Thyroid gland (tissue), 4 donors: ENCODE results near the gene SCART1. TPM values are rescaled to one million over a fixed set of nuclear protein-coding genes. Genes with fewer than 3 reads are reported as not detected.

Source experiments
- DNase-seq, 2 donors: peaks; one replicate each; pipeline ENCODE4 v3.0.0-alpha.2; 2019
- H3K27ac ChIP-seq, 3 donors: fragments of 200-600 bp; sonication (generic); 1 replicate in 2 of 3; 2 replicates in 1 of 3; pipeline ENCODE4 v1.5.1; 2016 to 2019; ENCODE audit warnings: mild to moderate bottlenecking in 1 of 3, moderate library complexity in 1 of 3
- H3K27me3 ChIP-seq: fragments of 200-600 bp; sonication (generic); one replicate; pipeline ENCODE4 v1.5.1; 2019
- H3K36me3 ChIP-seq, 2 donors: fragments of 200-600 bp; sonication (generic); one replicate each; pipeline ENCODE4 v1.5.1; 2016 to 2019
- H3K4me1 ChIP-seq, 2 donors: fragments of 200-600 bp; sonication (generic); one replicate each; pipeline ENCODE4 v1.5.1; 2017 to 2019
- H3K4me3 ChIP-seq, 3 donors: fragments of 200-600 bp; sonication (generic); replicated peaks in 1 of 3; 1 replicate in 2 of 3; 2 replicates in 1 of 3; pipeline ENCODE4 v1.5.1; 2016; ENCODE audit warnings: mild to moderate bottlenecking in 1 of 3
- H3K9me3 ChIP-seq: fragments of 200-600 bp; sonication (generic); one replicate; pipeline ENCODE4 v1.5.1; 2017
- POLR2A ChIP-seq, 2 donors: fragments of 450-650 bp; IDR thresholded peaks; one replicate each; pipeline ENCODE4 v1.6.1; 2017; ENCODE audit warnings: antibody characterized with exemption in 2 of 2, mild to moderate bottlenecking in 2 of 2, moderate library complexity in 1 of 2
- WGBS, 2 donors: methylation state at CpG; one replicate each; pipeline ENCODE4 v1.1.5; 2017; 5-methylcytosine and 5-hydroxymethylcytosine counted together
- intact Hi-C: fragments of 100-400 bp; cut with DNase I; formaldehyde crosslinking; loops from one replicate; pipeline ENCODE4 v1.15.1; 2023
- total RNA-seq, 4 donors: library from RNA; depleted of rRNA; stranded (reverse); fragments of >200 nt; gene quantifications; one replicate each; pipeline ENCODE4 v1.2.3, GENCODE V29; 2016
- TF ChIP-seq, protein P1 (sequence below), 6 experiments: fragments of 200-600 bp in 3 of 6; fragments of 450-650 bp in 3 of 6; sonication (generic) in 3 of 6; IDR thresholded peaks; one replicate each; pipeline ENCODE4 v1.5.1; 2016 to 2019; ENCODE audit warnings: antibody characterized with exemption in 6 of 6, mild to moderate bottlenecking in 2 of 6, inconsistent platforms in 1 of 6, moderate library complexity in 1 of 6

The SCART1 gene
- 10 to 100 TPM in 1 of 4 donors, 1 to 10 TPM in 3; 2.6 to 12.6 (median 3.4) TPM for total RNA-seq

GRCh38 chr10:133453516-133454203, at the start of gene SCART1:
Gene SCART1 (plus strand): TSS chr10:133453945. CDS start chr10:133453998, 53 bp downstream.
- intact Hi-C loops: no loop called here
- H3K9me3 ChIP-seq: no peaks in the 10 kb centered on the region
- no peaks in the 10 kb centered on the region for H3K27me3 ChIP-seq
- DNase-seq: no peak
- H3K36me3 ChIP-seq: no peaks in the 10 kb centered on the region
- no peak for TF ChIP-seq POLR2A (IDR thresholded peaks at IDR 0.05)
- TF ChIP-seq, protein P1, sequence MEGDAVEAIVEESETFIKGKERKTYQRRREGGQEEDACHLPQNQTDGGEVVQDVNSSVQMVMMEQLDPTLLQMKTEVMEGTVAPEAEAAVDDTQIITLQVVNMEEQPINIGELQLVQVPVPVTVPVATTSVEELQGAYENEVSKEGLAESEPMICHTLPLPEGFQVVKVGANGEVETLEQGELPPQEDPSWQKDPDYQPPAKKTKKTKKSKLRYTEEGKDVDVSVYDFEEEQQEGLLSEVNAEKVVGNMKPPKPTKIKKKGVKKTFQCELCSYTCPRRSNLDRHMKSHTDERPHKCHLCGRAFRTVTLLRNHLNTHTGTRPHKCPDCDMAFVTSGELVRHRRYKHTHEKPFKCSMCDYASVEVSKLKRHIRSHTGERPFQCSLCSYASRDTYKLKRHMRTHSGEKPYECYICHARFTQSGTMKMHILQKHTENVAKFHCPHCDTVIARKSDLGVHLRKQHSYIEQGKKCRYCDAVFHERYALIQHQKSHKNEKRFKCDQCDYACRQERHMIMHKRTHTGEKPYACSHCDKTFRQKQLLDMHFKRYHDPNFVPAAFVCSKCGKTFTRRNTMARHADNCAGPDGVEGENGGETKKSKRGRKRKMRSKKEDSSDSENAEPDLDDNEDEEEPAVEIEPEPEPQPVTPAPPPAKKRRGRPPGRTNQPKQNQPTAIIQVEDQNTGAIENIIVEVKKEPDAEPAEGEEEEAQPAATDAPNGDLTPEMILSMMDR (IDR thresholded peaks at IDR 0.05): no peak
- no peaks in the 10 kb centered on the region for H3K4me1 ChIP-seq
- H3K4me3 ChIP-seq: no peak within 1 kb of the TSS
- 78 to 92% methylated on average over 7 to 10 of the region's 11 CpGs for WGBS, 2 donors
- no peak within 1 kb of the TSS for H3K27ac ChIP-seq

- 71 to 77% methylated on average over 2 of the region's 2 CpGs for WGBS, 2 donors
- H3K27ac ChIP-seq: no peak overlapping the region
- no peak for DNase-seq
- H3K4me1 ChIP-seq: no peaks in the 10 kb centered on the region
- H3K27me3 ChIP-seq: no peaks in the 10 kb centered on the region
- H3K4me3 ChIP-seq: no peak overlapping the region
- no peaks in the 10 kb centered on the region for H3K9me3 ChIP-seq
- intact Hi-C loops: no loop called here
- TF ChIP-seq, protein P1 (IDR thresholded peaks at IDR 0.05): no peak
- TF ChIP-seq POLR2A (IDR thresholded peaks at IDR 0.05): no peak
- H3K36me3 ChIP-seq: peaks cover 12 to 20% of the 10 kb centered on the region in 2 donors
Observed at GRCh38 chr10:133405272-133405671, 48.5 kb upstream of the SCART1 start.

DNA sequence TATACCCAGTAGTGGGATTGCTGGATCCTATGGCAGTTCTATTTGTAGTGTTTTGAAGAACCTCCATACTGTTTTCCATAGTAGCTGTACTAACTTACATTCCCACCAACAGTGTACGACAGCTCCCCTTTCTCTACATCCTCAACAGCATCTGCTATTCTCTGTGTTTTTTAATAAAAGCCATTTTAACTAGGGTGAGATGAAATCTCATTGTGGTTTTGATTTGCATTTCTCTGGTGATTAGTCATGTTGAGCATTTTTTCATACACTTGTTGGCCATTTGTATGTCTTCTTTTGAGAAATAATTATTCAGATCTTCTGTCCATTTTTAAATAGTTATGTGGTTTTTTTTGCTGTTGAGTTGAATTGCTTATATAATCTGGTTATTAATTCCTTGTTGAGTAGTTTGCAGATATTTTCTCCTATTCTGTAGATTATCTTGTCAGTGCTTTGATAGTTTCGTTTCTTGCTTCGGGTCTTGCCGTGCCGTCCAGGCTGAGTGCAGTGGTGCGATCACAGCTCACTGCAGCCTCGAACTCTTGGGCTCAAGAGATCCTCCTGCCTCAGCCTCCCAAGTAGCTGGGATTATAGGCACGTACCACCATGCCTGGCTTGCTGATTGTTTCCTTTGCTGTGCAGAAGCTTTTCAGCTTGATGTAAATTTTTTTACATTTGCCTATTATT, 47.8 kb upstream of the SCART1 start:
- Histone ChIP-seq H3K4me3 (no peak overlapping the region), H3K27me3 (no peaks in the 10 kb centered on the region), H3K36me3 (peaks cover 12 to 26% of the 10 kb centered on the region in 2 donors), H3K27ac (no peak overlapping the region), H3K4me1 (no peaks in the 10 kb centered on the region), H3K9me3 (no peaks in the 10 kb centered on the region)
- intact Hi-C loops: no loop called here
- no peak for DNase-seq
- TF ChIP-seq, protein P1 (IDR thresholded peaks at IDR 0.05): no peak
- no peak for TF ChIP-seq POLR2A (IDR thresholded peaks at IDR 0.05)
- 95 to 98% methylated on average over 8 of the region's 8 CpGs for WGBS, 2 donors

DNA sequence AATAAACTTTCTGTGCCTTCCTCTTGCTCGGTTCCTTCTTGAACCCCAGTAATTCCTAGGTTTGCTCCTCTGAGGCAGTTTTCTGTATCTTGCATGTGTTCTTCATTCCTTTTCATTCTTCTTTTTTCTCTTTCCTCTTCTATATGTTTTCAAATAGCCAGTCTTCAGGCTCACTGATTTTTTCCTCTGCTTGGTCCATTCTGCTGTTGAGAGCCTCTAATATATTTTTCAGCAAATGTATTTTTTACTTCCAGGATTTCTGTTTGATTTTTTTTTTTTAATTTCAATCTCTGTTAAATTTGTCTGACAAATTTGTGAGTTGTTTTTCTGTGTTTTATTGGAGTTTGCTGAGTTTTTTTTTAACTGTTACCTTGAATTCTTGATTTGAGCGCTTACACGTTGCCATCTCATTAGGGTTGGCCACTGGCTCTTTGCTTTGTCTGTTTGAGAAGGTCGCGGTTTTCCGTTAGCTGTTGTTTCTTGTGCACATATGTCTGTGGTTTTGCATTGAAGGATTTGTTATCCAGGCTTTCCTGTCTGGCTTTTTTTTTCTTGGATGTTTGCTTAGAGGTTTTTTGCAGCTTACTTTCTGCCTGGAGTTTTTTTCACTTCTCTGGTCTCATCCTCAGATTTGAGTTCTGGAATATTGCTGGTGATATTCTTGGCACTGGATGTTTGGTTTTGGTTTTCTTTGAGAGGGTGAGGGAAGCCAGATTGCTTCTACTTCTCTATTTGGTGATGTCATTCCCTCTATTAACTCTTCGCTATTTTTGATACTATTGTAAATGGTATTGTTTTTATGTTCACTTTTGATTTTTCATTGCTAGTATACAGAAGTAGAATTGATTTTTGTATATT, 42.0 kb upstream of the SCART1 start:
- Histone ChIP-seq H3K4me1 (no peaks in the 10 kb centered on the region), H3K36me3 (peaks cover 6 to 16% of the 10 kb centered on the region in 2 donors), H3K4me3 (no peak overlapping the region), H3K9me3 (no peaks in the 10 kb centered on the region), H3K27ac (no peak overlapping the region), H3K27me3 (no peaks in the 10 kb centered on the region)
- intact Hi-C loops: no loop called here
- TF ChIP-seq, protein P1 (IDR thresholded peaks at IDR 0.05): no peak
- TF ChIP-seq POLR2A (IDR thresholded peaks at IDR 0.05): no peak
- no peak for DNase-seq
- WGBS, 2 donors: 97 to 98% methylated on average over 7 of the region's 7 CpGs
